MG63 (cell line): Measurements from ENCODE around the gene DLG2. TPM values are rescaled to one million over a fixed set of nuclear protein-coding genes. Genes with fewer than 3 reads are reported as not detected.

Experiments
- DNase-seq: peaks from one replicate; pipeline ENCODE4 v3.0.0-alpha.2; 2020
- H3K27me3 ChIP-seq: fragments of 250-450 bp; sonication (Bioruptor Pico); 2 replicates; pipeline ENCODE4 v1.5.1; 2020; ENCODE audit warnings: mild to moderate bottlenecking, moderate library complexity
- H3K36me3 ChIP-seq: fragments of 250-450 bp; sonication (Bioruptor Pico); 2 replicates; pipeline ENCODE4 v1.5.1; 2020; ENCODE audit warnings: mild to moderate bottlenecking, moderate library complexity
- H3K4me3 ChIP-seq: fragments of 250-450 bp; sonication (Bioruptor Pico); 2 replicates; pipeline ENCODE4 v1.5.1; 2020; ENCODE audit warnings: mild to moderate bottlenecking, moderate library complexity
- H3K9me3 ChIP-seq: fragments of 250-450 bp; sonication (Bioruptor Pico); 2 replicates; pipeline ENCODE4 v1.5.1; 2020; ENCODE audit warnings: mild to moderate bottlenecking, moderate library complexity
- total RNA-seq: library from RNA; depleted of rRNA; stranded (reverse); fragments of >200 nt; shearing (Covaris generic); gene quantifications from 2 replicates; pipeline ENCODE4 v1.2.3, GENCODE V29; 2014; ENCODE audit warnings: low replicate concordance

DLG2 gene
- total RNA-seq, 1 experiment from 2014 or later: 0.10 TPM

GRCh38 chr11:83549984-83550667, 2077.0 kb downstream of the DLG2 start:
- Histone ChIP-seq H3K9me3 (no peaks in the 10 kb centered on the region), H3K4me3 (no peak overlapping the region), H3K27me3 (no peaks in the 10 kb centered on the region; the same call in 1 of the 2 replicates), H3K36me3 (no peaks in the 10 kb centered on the region)
- DNase-seq: no peak

- no peaks in the 10 kb centered on the region for H3K9me3 ChIP-seq
- H3K27me3 ChIP-seq: no peaks in the 10 kb centered on the region; the same call in 1 of the 2 replicates
- DNase-seq: no peak
- H3K4me3 ChIP-seq: no peak overlapping the region
- no peaks in the 10 kb centered on the region for H3K36me3 ChIP-seq
Measured at GRCh38 chr11:83546368-83546767, 2080.8 kb downstream of the DLG2 start.

GRCh38 chr11:83545494-83546260, 2081.5 kb downstream of the DLG2 start:
- Histone ChIP-seq H3K9me3 (no peaks in the 10 kb centered on the region), H3K4me3 (no peak overlapping the region), H3K27me3 (no peaks in the 10 kb centered on the region; the same call in 1 of the 2 replicates), H3K36me3 (no peaks in the 10 kb centered on the region)
- no peak for DNase-seq

- Histone ChIP-seq H3K9me3 (no peaks in the 10 kb centered on the region), H3K36me3 (no peaks in the 10 kb centered on the region), H3K27me3 (no peaks in the 10 kb centered on the region; the same call in 1 of the 2 replicates), H3K4me3 (no peak overlapping the region)
- DNase-seq: no peak
Measured at GRCh38 chr11:83544846-83545245, 2082.3 kb downstream of the DLG2 start.

GRCh38 chr11:83543706-83544439, 2083.3 kb downstream of the DLG2 start:
- no peak overlapping the region for H3K4me3 ChIP-seq
- no peaks in the 10 kb centered on the region for H3K36me3 ChIP-seq
- no peaks in the 10 kb centered on the region; the same call in 1 of the 2 replicates for H3K27me3 ChIP-seq
- no peaks in the 10 kb centered on the region for H3K9me3 ChIP-seq
- DNase-seq: no peak

- Histone ChIP-seq H3K4me3 (no peak overlapping the region), H3K36me3 (no peaks in the 10 kb centered on the region), H3K27me3 (no peaks in the 10 kb centered on the region; the same call in 1 of the 2 replicates), H3K9me3 (no peaks in the 10 kb centered on the region)
- DNase-seq: no peak
Measured at GRCh38 chr11:83542861-83543260, 2084.3 kb downstream of the DLG2 start.

GRCh38 chr11:83540728-83541127, 2086.4 kb downstream of the DLG2 start:
- Histone ChIP-seq H3K27me3 (no peaks in the 10 kb centered on the region), H3K4me3 (no peak overlapping the region), H3K9me3 (no peaks in the 10 kb centered on the region), H3K36me3 (no peaks in the 10 kb centered on the region)
- DNase-seq: no peak

GRCh38 chr11:83540112-83540675, 2086.9 kb downstream of the DLG2 start:
- H3K4me3 ChIP-seq: no peak overlapping the region
- H3K27me3 ChIP-seq: no peaks in the 10 kb centered on the region
- H3K36me3 ChIP-seq: no peaks in the 10 kb centered on the region
- DNase-seq: no peak
- no peaks in the 10 kb centered on the region for H3K9me3 ChIP-seq

- DNase-seq: no peak
- no peak overlapping the region for H3K4me3 ChIP-seq
- H3K9me3 ChIP-seq: no peaks in the 10 kb centered on the region
- no peaks in the 10 kb centered on the region for H3K27me3 ChIP-seq
- H3K36me3 ChIP-seq: no peaks in the 10 kb centered on the region
Measured at GRCh38 chr11:83538286-83538685, 2088.9 kb downstream of the DLG2 start.

GRCh38 chr11:83537131-83537610, 2090.0 kb downstream of the DLG2 start:
- no peak for DNase-seq
- H3K36me3 ChIP-seq: no peaks in the 10 kb centered on the region
- H3K9me3 ChIP-seq: no peaks in the 10 kb centered on the region
- no peaks in the 10 kb centered on the region for H3K27me3 ChIP-seq
- H3K4me3 ChIP-seq: no peak overlapping the region

GRCh38 chr11:83533166-83533565, 2094.0 kb downstream of the DLG2 start:
- DNase-seq: no peak
- Histone ChIP-seq H3K4me3 (no peak overlapping the region), H3K36me3 (no peaks in the 10 kb centered on the region), H3K27me3 (no peaks in the 10 kb centered on the region), H3K9me3 (no peaks in the 10 kb centered on the region)

GRCh38 chr11:83528877-83529276, 2098.3 kb downstream of the DLG2 start:
- H3K36me3 ChIP-seq: no peaks in the 10 kb centered on the region
- H3K9me3 ChIP-seq: no peaks in the 10 kb centered on the region
- H3K27me3 ChIP-seq: no peaks in the 10 kb centered on the region
- H3K4me3 ChIP-seq: no peak overlapping the region
- no peak for DNase-seq

GRCh38 chr11:83528225-83528624, 2098.9 kb downstream of the DLG2 start:
- no peak for DNase-seq
- H3K36me3 ChIP-seq: no peaks in the 10 kb centered on the region
- no peak overlapping the region for H3K4me3 ChIP-seq
- no peaks in the 10 kb centered on the region for H3K9me3 ChIP-seq
- no peaks in the 10 kb centered on the region for H3K27me3 ChIP-seq

- peak; percentile 2 for DNase-seq
- Histone ChIP-seq H3K27me3 (no peaks in the 10 kb centered on the region), H3K4me3 (no peak overlapping the region), H3K9me3 (no peaks in the 10 kb centered on the region), H3K36me3 (no peaks in the 10 kb centered on the region)
Measured at GRCh38 chr11:83523676-83524075, 2103.5 kb downstream of the DLG2 start.

GRCh38 chr11:83522911-83523310, 2104.2 kb downstream of the DLG2 start:
- no peak for DNase-seq
- Histone ChIP-seq H3K9me3 (no peaks in the 10 kb centered on the region), H3K27me3 (no peaks in the 10 kb centered on the region), H3K36me3 (no peaks in the 10 kb centered on the region), H3K4me3 (no peak overlapping the region)

GRCh38 chr11:83521647-83522596, 2105.2 kb downstream of the DLG2 start:
- H3K36me3 ChIP-seq: no peaks in the 10 kb centered on the region
- DNase-seq: no peak
- no peaks in the 10 kb centered on the region for H3K9me3 ChIP-seq
- H3K4me3 ChIP-seq: no peak overlapping the region
- H3K27me3 ChIP-seq: no peaks in the 10 kb centered on the region
